Measurements from ENCODE around the gene MYD88. TPM values are rescaled to one million over a fixed set of nuclear protein-coding genes. Genes with fewer than 3 reads are reported as not detected.
A peak's percentile ranks its signal among the peaks of the same experiment; 100 is the strongest.
"Not testable (repeated sequence)": the region's sequence is repeated elsewhere in the genome, so short reads cannot be mapped to it uniquely, and the experiment has no call there.

The MYD88 gene
- total RNA-seq, 1 experiment from 2014 or later, result 14.8 TPM

- TF ChIP-seq YY1 (IDR thresholded peaks at IDR 0.05; ENCODE audit: extremely low read depth, insufficient replicate concordance, low read depth, low read length) (no peak), SRF (IDR thresholded peaks at IDR 0.05; ENCODE audit: low read depth) (no peak), SP1 (IDR thresholded peaks at IDR 0.05; ENCODE audit: low read depth) (no peak)
- TF ChIP-seq, protein P1, sequence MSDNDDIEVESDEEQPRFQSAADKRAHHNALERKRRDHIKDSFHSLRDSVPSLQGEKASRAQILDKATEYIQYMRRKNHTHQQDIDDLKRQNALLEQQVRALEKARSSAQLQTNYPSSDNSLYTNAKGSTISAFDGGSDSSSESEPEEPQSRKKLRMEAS (IDR thresholded peaks at IDR 0.05), result no peak
Measured at GRCh38 chr3:38158472-38158871, 20.0 kb downstream of the MYD88 start (continued).

- POLR2A ChIA-PET; H3K79me2 ChIP-seq (ENCODE audit: insufficient read depth, low read length); H3K4me2 ChIP-seq (ENCODE audit: low read length); H3K9me2 ChIP-seq (ENCODE audit: insufficient read depth); H4K20me1 ChIP-seq (ENCODE audit: insufficient read depth); H3K4me3 ChIP-seq (replicated peaks in 1 of 2; ENCODE audit: low read depth in 1 of 2, low read length in 2 of 2); H3K36me3 ChIP-seq (ENCODE audit: control insufficient read depth in 1 of 2, insufficient read depth in 2 of 2, low read length in 2 of 2); DNase-seq (ENCODE audit: low read depth, low spot score); BruUV-seq (replicated peaks); ATAC-seq; H3K9me3 ChIP-seq (ENCODE audit: control insufficient read depth in 1 of 2, insufficient read depth in 1 of 2, low read depth in 1 of 2, low read length in 2 of 2); H3K27me3 ChIP-seq (ENCODE audit: insufficient read depth, low read length); H3K27ac ChIP-seq (ENCODE audit: low read depth, low read length); intact Hi-C loops (cut with micrococcal nuclease); RAD21 ChIA-PET (ENCODE audit: low non-redundant PET in 1 of 2, low total read pairs in 2 of 2, uncharacterized antibody in 2 of 2, unreplicated experiment in 2 of 2); CTCF ChIA-PET; H3K9ac ChIP-seq (ENCODE audit: low read length); H2AFZ ChIP-seq (ENCODE audit: low read depth, low read length, poor library complexity, severe bottlenecking): not testable (repeated sequence)
- H3K4me1 ChIP-seq (ENCODE audit: control insufficient read depth in 1 of 2, insufficient read depth in 2 of 2, low read length in 2 of 2), result peaks cover 6 to 15% of the 10 kb centered on the region in 2 experiments; a peak in 3 of 4 replicates
Measured at GRCh38 chr3:38160704-38161103, 22.2 kb downstream of the MYD88 start.

DNA sequence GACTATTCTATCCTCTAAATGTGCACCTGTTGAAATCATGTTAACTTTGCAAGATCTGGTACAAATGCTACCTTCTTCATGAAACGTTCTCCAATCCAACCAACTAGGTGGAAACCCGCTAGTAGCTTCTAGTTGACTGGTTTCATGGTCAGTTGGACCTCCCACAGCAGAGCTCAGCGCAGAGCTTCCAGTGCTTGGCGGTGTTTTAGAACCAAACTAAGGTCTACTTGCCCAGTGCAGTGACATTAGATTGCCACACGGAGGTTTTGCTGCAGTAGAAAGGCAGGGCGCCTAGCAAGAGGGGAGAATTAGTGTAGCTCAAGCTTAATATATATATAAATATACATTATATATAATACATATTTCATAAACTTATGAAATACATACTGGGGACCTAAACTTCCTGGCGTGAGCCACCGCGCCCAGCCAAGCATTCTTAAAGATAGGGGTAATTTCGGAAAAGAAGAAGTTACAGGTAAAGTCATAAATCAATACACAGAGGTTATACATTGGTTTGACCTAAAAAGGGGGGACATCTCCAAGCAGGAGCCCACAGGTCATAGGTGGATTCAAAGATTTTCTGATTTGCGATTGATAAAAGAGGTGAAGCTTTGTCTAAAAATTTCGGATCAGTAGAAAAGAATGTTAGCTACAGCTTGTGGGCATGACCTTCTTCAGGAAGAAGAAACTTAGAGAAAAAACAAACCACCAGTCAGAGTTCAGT, 24.8 kb downstream of the MYD88 start:
- H3K27ac ChIP-seq (ENCODE audit: low read depth, low read length), result no peak overlapping the region
- H3K79me2 ChIP-seq (ENCODE audit: insufficient read depth, low read length), result peaks cover 30% of the 10 kb centered on the region
- no TSS peak for BruUV-seq (replicated peaks)
- H2AFZ ChIP-seq (ENCODE audit: low read depth, low read length, poor library complexity, severe bottlenecking), result no peak overlapping the region
- DNase-seq (ENCODE audit: low read depth, low spot score) (no peak), ATAC-seq (no peak)
- RAD21 ChIA-PET (ENCODE audit: low non-redundant PET in 1 of 2, low total read pairs in 2 of 2, uncharacterized antibody in 2 of 2, unreplicated experiment in 2 of 2), result no interaction called here
- peaks cover 4% of the 10 kb centered on the region; the same call in 1 of the 2 replicates for H4K20me1 ChIP-seq (ENCODE audit: insufficient read depth)
- POLR2A ChIA-PET, result interaction anchor here (1.3 to 2.0 kb wide), 3 partner anchors 15 to 26 kb away, joined by 4 to 8 read pairs (median 4); partner anchors contain the start of gene ACAA1
- no peaks in the 10 kb centered on the region for H3K9me2 ChIP-seq (ENCODE audit: insufficient read depth)
- H3K4me1 ChIP-seq (ENCODE audit: control insufficient read depth in 1 of 2, insufficient read depth in 2 of 2, low read length in 2 of 2), result peaks cover 6 to 33% of the 10 kb centered on the region in 2 experiments; a peak in 3 of 4 replicates
- no peaks in the 10 kb centered on the region for H3K27me3 ChIP-seq (ENCODE audit: insufficient read depth, low read length)
- H3K4me2 ChIP-seq (ENCODE audit: low read length), result peak overlapping the region; percentile 77; the same call in 1 of the 2 replicates
- TF ChIP-seq, protein P2, sequence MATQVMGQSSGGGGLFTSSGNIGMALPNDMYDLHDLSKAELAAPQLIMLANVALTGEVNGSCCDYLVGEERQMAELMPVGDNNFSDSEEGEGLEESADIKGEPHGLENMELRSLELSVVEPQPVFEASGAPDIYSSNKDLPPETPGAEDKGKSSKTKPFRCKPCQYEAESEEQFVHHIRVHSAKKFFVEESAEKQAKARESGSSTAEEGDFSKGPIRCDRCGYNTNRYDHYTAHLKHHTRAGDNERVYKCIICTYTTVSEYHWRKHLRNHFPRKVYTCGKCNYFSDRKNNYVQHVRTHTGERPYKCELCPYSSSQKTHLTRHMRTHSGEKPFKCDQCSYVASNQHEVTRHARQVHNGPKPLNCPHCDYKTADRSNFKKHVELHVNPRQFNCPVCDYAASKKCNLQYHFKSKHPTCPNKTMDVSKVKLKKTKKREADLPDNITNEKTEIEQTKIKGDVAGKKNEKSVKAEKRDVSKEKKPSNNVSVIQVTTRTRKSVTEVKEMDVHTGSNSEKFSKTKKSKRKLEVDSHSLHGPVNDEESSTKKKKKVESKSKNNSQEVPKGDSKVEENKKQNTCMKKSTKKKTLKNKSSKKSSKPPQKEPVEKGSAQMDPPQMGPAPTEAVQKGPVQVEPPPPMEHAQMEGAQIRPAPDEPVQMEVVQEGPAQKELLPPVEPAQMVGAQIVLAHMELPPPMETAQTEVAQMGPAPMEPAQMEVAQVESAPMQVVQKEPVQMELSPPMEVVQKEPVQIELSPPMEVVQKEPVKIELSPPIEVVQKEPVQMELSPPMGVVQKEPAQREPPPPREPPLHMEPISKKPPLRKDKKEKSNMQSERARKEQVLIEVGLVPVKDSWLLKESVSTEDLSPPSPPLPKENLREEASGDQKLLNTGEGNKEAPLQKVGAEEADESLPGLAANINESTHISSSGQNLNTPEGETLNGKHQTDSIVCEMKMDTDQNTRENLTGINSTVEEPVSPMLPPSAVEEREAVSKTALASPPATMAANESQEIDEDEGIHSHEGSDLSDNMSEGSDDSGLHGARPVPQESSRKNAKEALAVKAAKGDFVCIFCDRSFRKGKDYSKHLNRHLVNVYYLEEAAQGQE (IDR thresholded peaks at IDR 0.05; ENCODE audit: low read depth), result no peak
- TF ChIP-seq CBX3 (IDR thresholded peaks at IDR 0.05; ENCODE audit: low read depth) (0 out of 2 replicates have a peak, but pooled peaks have one; percentile 18), CTCF (IDR thresholded peaks at IDR 0.05 in 2 of 3, conservative IDR thresholded peaks at IDR 0.05 in 1 of 3; ENCODE audit: borderline replicate concordance in 1 of 3, insufficient read depth in 1 of 3, low read depth in 2 of 3, low read length in 2 of 3) (peak in 2 of 3 experiments; percentile 26 to 38; a peak in 4 of 6 replicates), FOSL1 (IDR thresholded peaks at IDR 0.05; ENCODE audit: low read depth) (no peak)
- CTCF ChIA-PET, result interaction anchor here (1.2 to 1.8 kb wide), 4 partner anchors 10 to 184 kb away, joined by 3 to 10 read pairs (median 7); partner anchors contain the start of genes ACAA1 and XYLB
- no peak overlapping the region for H3K4me3 ChIP-seq (replicated peaks in 1 of 2; ENCODE audit: low read depth in 1 of 2, low read length in 2 of 2)
- no peaks in the 10 kb centered on the region for H3K9me3 ChIP-seq (ENCODE audit: control insufficient read depth in 1 of 2, insufficient read depth in 1 of 2, low read depth in 1 of 2, low read length in 2 of 2)
- H3K9ac ChIP-seq (ENCODE audit: low read length), result no peak overlapping the region
- intact Hi-C loops (cut with micrococcal nuclease), result no loop called here
- H3K36me3 ChIP-seq (ENCODE audit: control insufficient read depth in 1 of 2, insufficient read depth in 2 of 2, low read length in 2 of 2), result no peaks in the 10 kb centered on the region
